GM21390 (cell line): ENCODE results near the gene KERA.

Experiments used
- ATAC-seq: cut with Tn5 transposase; IDR thresholded peaks from one replicate; pipeline ENCODE4 v1.9.1; 2021; ENCODE audit not compliant: unreplicated experiment

The KERA gene

GRCh38 chr12:91017511-91018263 is 40.1 kb downstream of the KERA start:
- no peak for ATAC-seq

DNA sequence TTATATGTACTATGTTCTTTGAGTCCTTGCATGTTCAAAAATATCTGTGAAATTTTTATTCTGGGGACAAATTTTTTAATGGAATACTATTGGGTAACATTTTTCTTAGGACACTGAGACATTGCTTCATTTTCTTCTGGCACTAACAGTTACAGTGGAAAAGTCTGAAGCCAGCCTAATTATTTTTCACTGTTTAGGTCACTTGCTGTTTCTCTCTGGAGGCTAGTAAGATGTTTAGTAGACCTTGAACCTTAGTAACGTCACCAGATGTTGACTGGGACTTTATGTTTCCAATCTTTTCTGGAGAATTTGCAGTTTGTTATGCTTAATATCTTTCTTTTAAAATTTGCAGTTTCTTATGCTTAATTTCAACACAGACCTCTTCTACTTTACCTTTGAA is 40.8 kb downstream of the KERA start:
- ATAC-seq, result no peak

DNA sequence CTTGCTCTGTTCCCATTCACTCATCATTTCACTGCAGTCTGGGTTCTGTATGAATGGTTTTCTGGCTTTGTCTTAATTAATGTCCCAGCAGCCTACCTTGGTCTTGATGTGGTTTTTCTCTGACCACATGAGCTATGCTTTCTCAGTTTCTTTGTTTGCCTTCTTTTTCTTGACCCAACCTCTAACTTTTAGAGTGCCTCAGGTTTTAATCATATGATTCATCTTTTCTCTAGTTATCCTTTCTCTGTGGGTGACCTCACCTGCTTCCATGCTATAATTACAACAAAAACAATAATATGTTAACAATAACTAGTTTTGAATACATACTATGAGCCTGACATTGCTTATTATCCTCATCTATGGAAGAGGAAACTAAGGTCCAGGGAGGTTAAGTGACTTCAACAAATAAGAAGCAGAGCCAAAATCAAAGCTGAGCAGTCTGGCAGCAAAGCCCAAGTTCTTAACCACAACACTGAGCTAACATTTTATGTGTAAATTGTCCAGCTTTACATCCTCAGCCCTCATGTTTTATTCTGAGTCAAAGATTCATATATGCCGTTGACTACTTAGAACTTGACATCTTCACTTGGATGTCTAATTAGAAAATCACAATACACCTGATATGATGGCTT is 48.4 kb downstream of the KERA start:
- ATAC-seq, result peak; percentile 91

DNA sequence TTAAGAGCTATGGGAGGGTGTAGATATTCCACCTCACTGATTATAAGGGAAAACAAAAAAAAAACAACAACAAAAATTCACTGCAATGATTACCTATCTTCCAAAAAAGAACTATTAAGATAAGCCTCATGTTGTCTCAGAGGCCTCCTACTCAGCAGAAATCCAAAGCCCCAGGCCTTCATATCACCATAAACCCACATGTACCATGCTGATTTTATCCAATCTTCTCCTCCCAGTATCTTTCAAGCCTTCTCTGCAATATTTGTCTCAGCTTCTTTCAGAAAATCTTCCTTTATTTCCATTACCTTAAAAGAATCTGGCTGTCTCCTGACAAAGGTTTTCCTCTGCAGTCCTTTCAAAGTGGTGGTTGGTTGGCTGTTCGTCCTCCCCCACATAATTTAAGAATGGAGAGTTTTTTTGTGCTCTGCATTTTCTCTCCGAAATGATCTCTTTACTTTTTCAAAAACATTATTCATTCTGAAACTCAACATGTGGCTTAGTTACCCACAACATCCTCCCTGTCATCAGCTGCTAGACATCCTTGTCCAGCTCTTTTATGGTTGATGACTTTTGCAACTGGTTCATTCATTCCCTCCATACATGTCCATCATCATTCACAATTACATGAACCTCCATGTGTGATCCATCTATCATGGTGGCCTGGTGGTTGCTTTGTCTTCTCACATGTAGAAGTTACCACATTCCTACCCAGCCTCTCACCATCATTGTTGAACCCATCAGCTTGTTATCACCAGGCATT is 50.1 kb downstream of the KERA start:
- ATAC-seq, result peak; percentile 72

DNA sequence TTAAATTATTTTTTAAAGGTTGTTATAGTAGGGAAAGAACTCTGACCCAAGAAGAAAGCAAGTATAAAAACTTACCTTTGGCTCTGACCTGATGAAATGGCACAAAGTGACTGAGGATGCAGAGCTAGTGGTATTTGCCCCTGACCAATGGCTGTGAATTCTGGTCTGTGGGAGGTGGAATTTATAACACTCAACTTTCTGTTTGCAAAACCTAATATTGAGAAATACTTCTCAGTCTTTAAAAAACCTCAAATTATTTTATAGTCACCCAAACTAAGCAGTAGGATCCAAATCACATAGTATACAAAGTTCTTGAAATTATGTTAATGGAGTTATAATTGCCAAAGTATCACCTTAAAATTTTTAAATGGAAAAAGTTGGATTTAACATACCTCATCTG is 53.0 kb downstream of the KERA start, which contains the start of gene EPYC:
EPYC (minus strand) TSS at position 101 of the 400 bp plus-strand sequence. CDS start 2,407 bp downstream, outside the sequence.
- no peak for ATAC-seq

DNA sequence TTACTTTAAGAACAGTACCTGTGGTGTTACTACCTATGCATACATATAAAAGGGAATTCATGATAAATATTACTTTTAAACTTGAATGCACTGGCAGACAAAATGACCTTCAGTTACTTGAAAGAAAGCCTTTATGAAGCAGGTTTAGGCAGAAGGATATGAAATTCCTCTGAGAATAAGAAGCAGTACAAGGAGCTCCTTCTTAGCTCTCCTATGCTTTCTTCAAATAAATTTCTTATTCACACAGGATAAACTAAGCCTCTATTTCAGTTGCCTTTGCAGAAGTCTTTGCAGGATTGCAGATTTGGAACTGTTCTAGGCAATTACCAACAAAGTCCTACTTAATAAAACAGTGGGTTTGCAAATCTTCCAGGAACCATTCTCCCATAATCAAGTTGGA is 54.1 kb downstream of the KERA start:
- ATAC-seq, result no peak

DNA sequence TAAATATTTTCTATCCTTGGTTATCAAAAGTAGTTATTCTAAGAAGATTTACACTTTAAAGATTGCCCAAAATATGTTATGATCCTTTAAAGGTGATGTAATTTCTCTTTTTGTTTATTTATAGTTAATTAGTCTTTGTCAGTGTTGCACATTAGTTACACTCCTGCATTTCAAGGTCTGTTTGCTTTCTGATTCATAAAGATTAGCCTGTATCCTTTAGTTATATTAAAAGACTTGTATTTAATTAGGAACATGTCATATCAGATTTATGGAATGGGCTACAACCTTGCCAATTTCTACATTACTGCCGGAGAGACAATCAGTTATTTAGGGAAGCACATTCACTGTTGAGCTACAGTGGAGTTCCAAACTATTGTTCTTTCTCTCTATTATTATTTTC is 56.5 kb downstream of the KERA start:
- no peak for ATAC-seq
